ENCODE data around the gene E2F3. TPM values are rescaled to one million over a fixed set of nuclear protein-coding genes. Genes with fewer than 3 reads are reported as not detected.

E2F3 gene
- total RNA-seq, 2 experiments from 2014 or later: 16.0 to 17.0 TPM

DNA sequence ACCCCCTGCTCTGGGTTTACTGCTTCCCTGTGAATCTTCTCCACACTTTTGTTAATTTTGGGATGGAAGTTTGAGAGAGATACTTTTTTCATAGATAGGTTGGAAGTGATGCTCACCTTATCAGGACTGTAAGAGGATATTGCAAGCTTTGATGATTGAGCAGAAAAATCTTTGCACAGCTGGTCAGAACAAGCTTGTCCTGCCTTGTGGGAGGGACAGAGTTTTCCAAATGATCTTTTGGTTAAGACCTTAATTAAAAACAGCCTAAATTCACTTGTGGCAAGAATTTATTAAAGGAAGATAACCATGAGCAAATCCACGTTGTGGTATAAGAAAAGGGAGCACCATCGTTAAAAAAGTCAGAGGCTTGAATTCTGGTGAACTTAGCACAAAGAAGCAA lies 32.2 kb downstream of the E2F3 start:
- Mint-ChIP-seq H3K27me3 (no peaks in the 10 kb centered on the region), H3K4me1 (ENCODE audit: low read depth) (peaks cover 2% of the 10 kb centered on the region), H3K9me3 (peaks cover 1% of the 10 kb centered on the region), H3K36me3 (ENCODE audit: low read depth) (peaks cover 59% of the 10 kb centered on the region), H3K4me3 (no peak overlapping the region), H3K27ac (no peak overlapping the region)
- CTCF ChIA-PET: no interaction called here
- DNase-seq (no peak), ATAC-seq (no peak)
- TF ChIP-seq, protein P1, sequence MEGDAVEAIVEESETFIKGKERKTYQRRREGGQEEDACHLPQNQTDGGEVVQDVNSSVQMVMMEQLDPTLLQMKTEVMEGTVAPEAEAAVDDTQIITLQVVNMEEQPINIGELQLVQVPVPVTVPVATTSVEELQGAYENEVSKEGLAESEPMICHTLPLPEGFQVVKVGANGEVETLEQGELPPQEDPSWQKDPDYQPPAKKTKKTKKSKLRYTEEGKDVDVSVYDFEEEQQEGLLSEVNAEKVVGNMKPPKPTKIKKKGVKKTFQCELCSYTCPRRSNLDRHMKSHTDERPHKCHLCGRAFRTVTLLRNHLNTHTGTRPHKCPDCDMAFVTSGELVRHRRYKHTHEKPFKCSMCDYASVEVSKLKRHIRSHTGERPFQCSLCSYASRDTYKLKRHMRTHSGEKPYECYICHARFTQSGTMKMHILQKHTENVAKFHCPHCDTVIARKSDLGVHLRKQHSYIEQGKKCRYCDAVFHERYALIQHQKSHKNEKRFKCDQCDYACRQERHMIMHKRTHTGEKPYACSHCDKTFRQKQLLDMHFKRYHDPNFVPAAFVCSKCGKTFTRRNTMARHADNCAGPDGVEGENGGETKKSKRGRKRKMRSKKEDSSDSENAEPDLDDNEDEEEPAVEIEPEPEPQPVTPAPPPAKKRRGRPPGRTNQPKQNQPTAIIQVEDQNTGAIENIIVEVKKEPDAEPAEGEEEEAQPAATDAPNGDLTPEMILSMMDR (IDR thresholded peaks at IDR 0.05): no peak
- intact Hi-C loops (cut with micrococcal nuclease): no loop called here
- POLR2A ChIA-PET: no interaction called here

DNA sequence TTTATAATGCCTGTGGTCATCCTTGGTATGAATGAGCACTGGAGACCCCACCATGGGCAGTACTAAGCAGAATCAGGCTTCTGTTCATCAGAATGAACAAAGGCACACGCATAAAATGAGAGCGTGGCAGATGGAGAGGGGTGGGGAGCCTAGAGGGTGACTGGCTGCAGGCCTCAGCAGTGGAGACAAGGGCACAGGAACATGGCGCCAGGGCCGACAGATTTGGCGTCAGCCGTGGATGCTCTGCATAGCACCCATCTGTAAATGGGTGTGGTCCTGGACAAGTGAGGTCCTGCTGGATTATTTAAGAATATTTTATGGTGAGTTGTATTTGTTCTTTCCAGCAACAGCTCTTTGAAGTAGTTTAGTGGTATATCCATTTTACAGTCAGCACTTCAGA lies 33.1 kb downstream of the E2F3 start:
- H3K36me3 Mint-ChIP-seq (ENCODE audit: low read depth): peaks cover 63% of the 10 kb centered on the region
- ChIA-PET CTCF (no interaction called here), POLR2A (interaction anchor here (0.5 to 0.6 kb wide), 2 partner anchors 20 to 456 kb away, joined by 4 read pairs; no protein-coding TSS in a partner anchor)

DNA sequence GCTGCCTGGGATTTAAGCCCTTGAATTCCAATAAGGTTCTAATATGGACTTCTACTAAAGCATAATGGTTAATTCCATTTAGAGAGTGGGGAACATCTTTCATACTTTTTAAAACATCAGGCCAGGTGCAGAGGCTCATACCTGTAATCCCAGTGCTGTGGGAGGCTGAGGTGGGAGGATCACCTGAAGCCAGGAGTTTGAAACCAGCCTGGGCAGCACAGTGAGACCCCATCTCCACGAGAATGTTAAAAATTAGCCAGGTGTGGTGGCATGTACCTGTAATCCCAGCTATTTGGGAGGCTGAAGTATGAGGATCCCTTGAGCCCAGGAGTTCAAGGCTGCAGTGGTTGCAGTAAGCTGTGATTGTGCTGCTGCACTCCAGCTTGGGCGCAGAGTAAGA lies 35.0 kb downstream of the E2F3 start:
- H3K4me3 Mint-ChIP-seq: no peak overlapping the region
- ChIA-PET POLR2A (no interaction called here), CTCF (no interaction called here)
- no peak overlapping the region for H3K27ac Mint-ChIP-seq
- ATAC-seq (no peak), DNase-seq (no peak)
- no peaks in the 10 kb centered on the region for H3K27me3 Mint-ChIP-seq
- peaks cover 2% of the 10 kb centered on the region for H3K4me1 Mint-ChIP-seq (ENCODE audit: low read depth)
- TF ChIP-seq, protein P1 (IDR thresholded peaks at IDR 0.05): no peak
- intact Hi-C loops (cut with micrococcal nuclease): no loop called here
- peaks cover 61% of the 10 kb centered on the region for H3K36me3 Mint-ChIP-seq (ENCODE audit: low read depth)
- peaks cover 3% of the 10 kb centered on the region for H3K9me3 Mint-ChIP-seq

More for the DNA sequence above, 33.1 kb downstream of the E2F3 start:
- TF ChIP-seq, protein P1 (IDR thresholded peaks at IDR 0.05): no peak
- no peak overlapping the region for H3K4me3 Mint-ChIP-seq
- no peak overlapping the region for H3K27ac Mint-ChIP-seq
- H3K4me1 Mint-ChIP-seq (ENCODE audit: low read depth): peaks cover 2% of the 10 kb centered on the region
- DNase-seq: no peak
- no peaks in the 10 kb centered on the region for H3K27me3 Mint-ChIP-seq
- intact Hi-C loops (cut with micrococcal nuclease): no loop called here
- peaks cover 2% of the 10 kb centered on the region for H3K9me3 Mint-ChIP-seq
- no peak for ATAC-seq

DNA sequence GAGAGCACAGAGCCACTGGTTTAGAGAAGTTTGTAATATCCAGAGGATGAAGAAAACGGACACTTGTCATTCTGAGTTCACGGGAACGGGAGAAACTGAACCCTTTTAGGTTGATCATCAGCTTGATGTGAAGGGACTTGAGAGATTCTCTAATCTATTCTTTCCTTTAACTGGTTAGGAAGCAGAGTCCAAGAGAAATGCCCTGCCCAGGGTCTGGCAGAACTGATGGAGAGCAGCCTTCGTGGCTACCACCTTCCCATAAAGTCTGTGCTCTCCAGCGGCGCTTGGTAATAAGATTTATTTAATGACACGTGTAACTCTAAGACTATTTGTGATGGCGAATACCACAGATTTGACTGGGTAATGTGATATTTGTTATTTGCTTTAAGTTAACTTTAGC lies 36.0 kb downstream of the E2F3 start:
- TF ChIP-seq, protein P1 (IDR thresholded peaks at IDR 0.05): no peak
- ATAC-seq (no peak), DNase-seq (no peak)
- Mint-ChIP-seq H3K27ac (no peak overlapping the region), H3K27me3 (no peaks in the 10 kb centered on the region), H3K4me3 (no peak overlapping the region), H3K4me1 (ENCODE audit: low read depth) (no peaks in the 10 kb centered on the region), H3K9me3 (peaks cover 3% of the 10 kb centered on the region), H3K36me3 (ENCODE audit: low read depth) (peaks cover 51% of the 10 kb centered on the region)
- CTCF ChIA-PET: no interaction called here
- intact Hi-C loops (cut with micrococcal nuclease): no loop called here
- POLR2A ChIA-PET: no interaction called here

DNA sequence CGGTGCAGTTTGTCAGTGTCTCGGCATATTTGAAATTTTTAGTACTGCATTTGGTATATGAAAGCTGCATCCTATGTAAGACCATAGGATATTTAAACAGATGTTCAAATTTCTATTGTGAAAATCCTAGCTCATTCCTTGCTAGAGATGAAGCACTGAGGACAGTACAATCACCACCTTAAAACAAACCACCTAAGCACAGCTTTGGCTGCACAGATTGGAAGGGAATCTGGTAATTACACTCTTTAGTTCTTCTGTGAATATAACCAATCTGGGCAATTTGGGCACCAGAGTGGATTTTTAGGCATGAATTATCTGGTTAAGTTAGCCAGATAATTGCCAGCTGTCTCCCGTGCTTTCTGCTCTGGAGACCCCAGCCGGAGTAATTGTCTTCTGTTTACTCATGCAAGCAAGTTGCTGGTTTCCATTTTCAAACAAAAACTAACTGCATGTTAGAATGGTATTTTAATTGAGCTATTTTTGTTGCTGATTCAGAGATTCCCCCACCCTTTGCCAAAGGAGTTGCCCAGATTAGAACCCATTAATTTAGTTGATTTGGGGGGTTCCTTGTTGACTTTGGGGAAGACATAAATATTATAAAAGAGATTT lies 36.9 kb downstream of the E2F3 start:
- no peak overlapping the region for H3K4me3 Mint-ChIP-seq
- POLR2A ChIA-PET: no interaction called here
- TF ChIP-seq, protein P1 (IDR thresholded peaks at IDR 0.05): no peak
- H3K27ac Mint-ChIP-seq: no peak overlapping the region
- no peak for DNase-seq
- peaks cover 55% of the 10 kb centered on the region for H3K36me3 Mint-ChIP-seq (ENCODE audit: low read depth)
- H3K27me3 Mint-ChIP-seq: no peaks in the 10 kb centered on the region
- intact Hi-C loops (cut with micrococcal nuclease): no loop called here
- H3K4me1 Mint-ChIP-seq (ENCODE audit: low read depth): peaks cover 5% of the 10 kb centered on the region
- peaks cover 3% of the 10 kb centered on the region for H3K9me3 Mint-ChIP-seq
- CTCF ChIA-PET: interaction anchor here (0.8 to 1.2 kb wide), 2 partner anchors 34 to 89 kb away, joined by 3 read pairs; no protein-coding TSS in a partner anchor
- ATAC-seq: no peak

Data from activated CD8-positive, alpha-beta T cell treated with anti-CD3 and anti-CD28 coated beads for 36 hours (primary cell).